Loucy (cell line): ENCODE measurements around the gene LAMA4.

Experiments
- H2AFZ ChIP-seq: fragments of 200-600 bp; sonication (generic); 2 replicates; pipeline ENCODE4 v1.6.0; 2016; ENCODE audit warnings: antibody characterized with exemption, mild to moderate bottlenecking, low read length, moderate library complexity
- H3F3A ChIP-seq: fragments of 200-600 bp; 2 replicates; pipeline ENCODE4 v1.6.0; 2016; ENCODE audit warnings: antibody characterized with exemption, low read depth, mild to moderate bottlenecking
- H3K27me3 ChIP-seq: fragments of 200-600 bp; sonication (generic); 2 replicates; pipeline ENCODE4 v1.6.1; 2014; ENCODE audit warnings: low read length, mild to moderate bottlenecking; ENCODE audit not compliant: insufficient read depth, poor library complexity, severe bottlenecking
- H3K36me3 ChIP-seq: fragments of 200-600 bp; sonication (generic); 2 replicates; pipeline ENCODE4 v1.6.1; 2016; ENCODE audit warnings: low read length; ENCODE audit not compliant: insufficient read depth
- H3K4me1 ChIP-seq: fragments of 200-600 bp; sonication (generic); 2 replicates; pipeline ENCODE4 v1.5.1; 2014; ENCODE audit warnings: low read length, mild to moderate bottlenecking; ENCODE audit not compliant: insufficient read depth, poor library complexity, severe bottlenecking
- H3K4me2 ChIP-seq: fragments of 200-600 bp; sonication (generic); 2 replicates; pipeline ENCODE4 v1.6.0; 2014; ENCODE audit warnings: antibody characterized with exemption, low read length, low read depth, mild to moderate bottlenecking; ENCODE audit not compliant: poor library complexity, severe bottlenecking
- H3K4me3 ChIP-seq: fragments of 200-600 bp; sonication (generic); 2 replicates; pipeline ENCODE4 v1.5.1; 2014; ENCODE audit warnings: low read length, mild to moderate bottlenecking, mixed read lengths; ENCODE audit not compliant: poor library complexity, severe bottlenecking
- H3K79me2 ChIP-seq: fragments of 200-600 bp; sonication (generic); 2 replicates; pipeline ENCODE4 v1.6.1; 2014; ENCODE audit warnings: low read length; ENCODE audit not compliant: insufficient read depth
- H3K9ac ChIP-seq: fragments of 200-600 bp; sonication (generic); 2 replicates; pipeline ENCODE4 v1.6.0; 2014; ENCODE audit warnings: mild to moderate bottlenecking, low read depth, low read length, moderate library complexity; ENCODE audit not compliant: poor library complexity, severe bottlenecking
- H3K9me2 ChIP-seq: fragments of 200-600 bp; sonication (generic); replicated peaks from 2 replicates; pipeline ENCODE4 v1.6.1; 2016; ENCODE audit warnings: low read depth, low read length, mixed read lengths
- H3K9me3 ChIP-seq: fragments of 200-600 bp; sonication (generic); 2 replicates; pipeline ENCODE4 v1.6.1; 2014; ENCODE audit warnings: mild to moderate bottlenecking, antibody characterized with exemption, low read length, low read depth; ENCODE audit not compliant: insufficient read depth
- H4K20me1 ChIP-seq: fragments of 200-600 bp; sonication (generic); 2 replicates; pipeline ENCODE4 v1.6.0; 2014; ENCODE audit warnings: antibody characterized with exemption, low read length, mild to moderate bottlenecking; ENCODE audit not compliant: insufficient read depth, poor library complexity, severe bottlenecking
- EZH2phosphoT487 ChIP-seq: fragments of 200-600 bp; IDR thresholded peaks from 2 replicates; pipeline ENCODE4 v1.6.1; 2018; ENCODE audit warnings: antibody characterized with exemption, mild to moderate bottlenecking, moderate library complexity, borderline replicate concordance
- TF ChIP-seq, protein P1 (sequence below): fragments of 200-600 bp; sonication (generic); conservative IDR thresholded peaks from 2 replicates; pipeline ENCODE4 v1.5.1; 2014; ENCODE audit warnings: mild to moderate bottlenecking, antibody characterized with exemption, low read length

The LAMA4 gene

DNA sequence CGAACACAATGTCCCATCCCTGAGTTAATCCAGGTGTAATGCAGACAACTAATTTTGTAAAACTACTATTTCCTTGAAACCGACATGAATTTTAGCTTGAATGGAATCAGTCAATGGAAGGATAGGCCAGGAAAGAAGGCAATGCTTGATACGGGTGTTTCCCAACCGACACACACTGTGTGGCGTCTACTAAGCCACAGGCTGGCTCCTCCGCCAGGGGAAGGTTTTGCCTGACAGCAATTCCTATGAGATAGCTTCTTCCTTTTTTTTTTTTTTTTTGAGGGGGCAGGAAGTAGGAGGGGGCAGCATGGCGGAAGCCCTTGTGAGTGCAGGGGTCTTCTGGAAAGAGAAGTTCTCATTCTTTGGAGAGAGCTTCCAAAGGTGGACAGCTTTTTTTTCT lies 12.0 kb upstream of the LAMA4 start:
- H3K36me3 ChIP-seq, result no peaks in the 10 kb centered on the region
- no peaks in the 10 kb centered on the region for H4K20me1 ChIP-seq
- TF ChIP-seq, protein P1, sequence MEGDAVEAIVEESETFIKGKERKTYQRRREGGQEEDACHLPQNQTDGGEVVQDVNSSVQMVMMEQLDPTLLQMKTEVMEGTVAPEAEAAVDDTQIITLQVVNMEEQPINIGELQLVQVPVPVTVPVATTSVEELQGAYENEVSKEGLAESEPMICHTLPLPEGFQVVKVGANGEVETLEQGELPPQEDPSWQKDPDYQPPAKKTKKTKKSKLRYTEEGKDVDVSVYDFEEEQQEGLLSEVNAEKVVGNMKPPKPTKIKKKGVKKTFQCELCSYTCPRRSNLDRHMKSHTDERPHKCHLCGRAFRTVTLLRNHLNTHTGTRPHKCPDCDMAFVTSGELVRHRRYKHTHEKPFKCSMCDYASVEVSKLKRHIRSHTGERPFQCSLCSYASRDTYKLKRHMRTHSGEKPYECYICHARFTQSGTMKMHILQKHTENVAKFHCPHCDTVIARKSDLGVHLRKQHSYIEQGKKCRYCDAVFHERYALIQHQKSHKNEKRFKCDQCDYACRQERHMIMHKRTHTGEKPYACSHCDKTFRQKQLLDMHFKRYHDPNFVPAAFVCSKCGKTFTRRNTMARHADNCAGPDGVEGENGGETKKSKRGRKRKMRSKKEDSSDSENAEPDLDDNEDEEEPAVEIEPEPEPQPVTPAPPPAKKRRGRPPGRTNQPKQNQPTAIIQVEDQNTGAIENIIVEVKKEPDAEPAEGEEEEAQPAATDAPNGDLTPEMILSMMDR, result no peak
- no peak for TF ChIP-seq EZH2phosphoT487
- H3K4me3 ChIP-seq, result no peak overlapping the region
- H3K27me3 ChIP-seq, result peaks cover 50% of the 10 kb centered on the region
- H3K9me3 ChIP-seq, result no peaks in the 10 kb centered on the region
- H3F3A ChIP-seq, result no peaks in the 10 kb centered on the region
- no peaks in the 10 kb centered on the region for H3K79me2 ChIP-seq
- no peaks in the 10 kb centered on the region for H3K9me2 ChIP-seq
- no peak overlapping the region for H2AFZ ChIP-seq
- H3K9ac ChIP-seq, result no peak overlapping the region
- H3K4me2 ChIP-seq, result no peak overlapping the region
- no peaks in the 10 kb centered on the region for H3K4me1 ChIP-seq

DNA sequence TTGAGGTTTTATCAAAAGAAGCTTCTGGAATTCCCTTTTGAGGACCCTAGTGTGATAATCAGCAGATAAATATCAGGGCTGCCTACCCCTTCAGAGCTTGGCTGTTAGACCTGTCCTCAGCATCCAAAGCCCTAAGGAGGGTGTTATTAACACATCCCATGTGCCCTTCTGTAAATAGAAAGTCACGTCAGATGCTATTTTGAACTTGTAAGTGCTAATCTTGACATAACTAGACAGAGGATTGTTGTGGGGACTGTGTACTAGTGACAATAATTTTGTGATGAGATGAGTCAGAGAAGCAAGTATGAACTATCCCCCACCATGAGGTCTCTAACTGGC lies 4.9 kb upstream of the LAMA4 start:
- Histone ChIP-seq H3K4me2 (no peak overlapping the region), H3K4me3 (no peak overlapping the region), H3K4me1 (no peaks in the 10 kb centered on the region), H3K36me3 (no peaks in the 10 kb centered on the region), H4K20me1 (no peaks in the 10 kb centered on the region), H3K9me2 (no peaks in the 10 kb centered on the region), H2AFZ (no peak overlapping the region), H3K9me3 (no peaks in the 10 kb centered on the region), H3F3A (no peaks in the 10 kb centered on the region), H3K9ac (no peak overlapping the region), H3K79me2 (no peaks in the 10 kb centered on the region), H3K27me3 (peaks cover 16% of the 10 kb centered on the region)
- TF ChIP-seq, protein P1, result no peak
- no peak for TF ChIP-seq EZH2phosphoT487

DNA sequence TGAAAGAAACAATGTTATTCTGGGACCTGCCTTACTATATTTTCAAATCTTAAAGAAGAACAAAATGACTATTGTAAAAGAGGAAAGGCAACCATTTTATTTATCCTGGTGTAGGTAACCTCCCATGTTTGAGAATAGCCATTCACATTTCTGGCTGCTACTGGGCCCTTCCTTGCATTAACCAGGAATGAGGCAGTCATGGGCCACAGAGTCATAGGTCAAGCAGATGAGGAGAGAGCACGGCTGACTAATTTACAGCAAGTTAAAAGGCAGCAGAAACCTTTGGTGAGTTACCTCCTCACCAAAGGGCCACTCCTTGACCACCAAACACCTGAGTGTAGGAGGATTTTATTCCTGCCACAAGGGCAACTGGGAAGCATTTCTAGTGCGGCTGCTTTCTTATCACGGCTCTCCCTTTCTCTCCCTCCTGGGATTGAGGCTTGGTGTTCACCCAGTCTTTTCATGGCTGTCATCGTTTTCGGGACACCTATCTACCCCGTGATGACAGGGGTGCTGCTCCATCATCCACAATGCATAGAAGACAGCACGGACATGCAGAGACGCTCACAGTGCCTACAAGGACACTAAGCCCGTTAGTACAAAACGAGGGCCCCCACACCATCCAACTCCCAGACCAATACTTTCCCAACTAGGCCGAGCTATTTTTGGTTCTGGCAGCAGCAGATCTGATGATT lies 4.4 kb upstream of the LAMA4 start:
- Histone ChIP-seq H3K36me3 (no peaks in the 10 kb centered on the region), H3K9ac (no peak overlapping the region), H3K4me2 (no peak overlapping the region), H4K20me1 (no peaks in the 10 kb centered on the region), H3F3A (no peaks in the 10 kb centered on the region), H3K4me3 (no peak overlapping the region), H3K27me3 (peaks cover 18% of the 10 kb centered on the region), H2AFZ (no peak overlapping the region), H3K9me3 (no peaks in the 10 kb centered on the region), H3K79me2 (no peaks in the 10 kb centered on the region), H3K4me1 (no peaks in the 10 kb centered on the region), H3K9me2 (no peaks in the 10 kb centered on the region)
- TF ChIP-seq EZH2phosphoT487, result no peak
- TF ChIP-seq, protein P1, result no peak
